DMS 273 (cell line): ENCODE results near the gene EZH1.
"Not testable (repeated sequence)": the region's sequence is repeated elsewhere in the genome, so short reads cannot be mapped to it uniquely, and the experiment has no call there.

ENCODE experiments used
- DNase-seq: peaks from one replicate; lab custom pipeline; 2025; ENCODE audit not compliant: unreplicated experiment; lab: John Stamatoyannopoulos, UW

Gene EZH1

DNA sequence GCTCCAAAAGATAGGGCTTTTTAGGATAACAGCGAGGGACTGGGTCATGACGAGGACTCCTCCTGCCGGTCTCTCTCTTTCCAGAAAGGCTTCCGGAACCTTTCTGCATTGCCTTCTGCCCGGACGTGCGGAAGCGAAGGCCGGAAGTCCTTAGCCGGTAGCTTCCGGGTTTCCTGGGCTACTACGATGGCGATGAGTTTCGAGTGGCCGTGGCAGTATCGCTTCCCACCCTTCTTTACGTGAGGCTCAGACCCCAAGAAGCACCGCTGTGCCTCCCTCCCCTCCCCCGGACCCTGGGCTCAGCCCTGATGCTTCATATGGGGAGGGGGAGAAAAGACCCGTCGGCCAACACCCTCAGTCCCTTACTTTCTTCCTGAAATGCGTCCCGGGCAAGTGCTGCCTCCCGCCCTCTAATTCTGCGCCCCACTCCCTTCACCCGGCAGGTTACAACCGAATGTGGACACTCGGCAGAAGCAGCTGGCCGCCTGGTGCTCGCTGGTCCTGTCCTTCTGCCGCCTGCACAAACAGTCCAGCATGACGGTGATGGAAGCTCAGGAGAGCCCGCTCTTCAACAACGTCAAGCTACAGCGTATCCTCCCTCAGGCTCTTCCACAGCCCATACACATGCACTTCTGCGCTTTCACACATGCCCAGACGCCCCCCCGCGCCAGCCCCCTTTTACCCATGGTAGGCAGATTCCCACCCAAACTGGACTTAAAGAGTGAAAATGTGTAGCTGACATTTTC, 28.6 kb upstream of the EZH1 start, which contains the start of gene VPS25:
Gene VPS25 (plus strand): TSS at position 160 of the 746 bp plus-strand sequence. CDS start 27 bp downstream, at position 187.
- peak; percentile 94 for DNase-seq

DNA sequence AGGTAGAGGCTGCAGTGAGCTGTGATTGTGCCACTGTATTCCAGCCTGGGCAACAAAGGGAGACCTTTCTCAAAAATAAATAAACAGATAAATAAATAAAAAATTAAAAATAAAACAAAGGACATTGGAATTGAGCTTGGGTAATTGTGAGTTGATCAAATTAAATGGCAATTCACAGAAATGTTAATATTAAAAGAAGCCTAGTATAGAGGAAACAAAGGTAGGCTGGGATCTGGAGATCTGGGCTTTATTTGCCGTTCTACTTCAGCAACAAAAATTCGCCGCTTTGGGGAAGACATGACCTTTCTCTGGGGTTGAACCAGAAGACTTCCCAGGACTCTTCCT, 28.1 kb upstream of the EZH1 start:
- DNase-seq: no peak

DNA sequence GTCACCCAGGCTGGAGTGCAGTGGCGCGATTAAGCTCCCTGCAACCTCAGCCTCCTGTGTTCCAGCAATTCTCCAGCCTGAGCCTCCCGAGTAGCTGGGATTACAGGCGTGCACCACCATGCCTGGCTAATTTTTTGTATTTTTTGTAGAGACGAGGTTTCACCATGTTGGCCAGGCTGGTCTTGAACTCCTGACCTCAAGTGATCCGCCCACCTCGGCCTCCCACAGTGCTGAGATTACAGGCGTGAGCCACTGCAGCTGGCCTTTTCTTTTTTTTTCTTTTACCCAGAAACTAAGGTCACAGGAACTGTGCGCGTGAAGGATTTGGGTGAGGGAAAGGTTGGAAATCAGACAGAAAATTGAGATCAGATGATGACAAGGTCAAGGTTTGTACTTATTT, 25.1 kb upstream of the EZH1 start:
- DNase-seq: not testable (repeated sequence)

DNA sequence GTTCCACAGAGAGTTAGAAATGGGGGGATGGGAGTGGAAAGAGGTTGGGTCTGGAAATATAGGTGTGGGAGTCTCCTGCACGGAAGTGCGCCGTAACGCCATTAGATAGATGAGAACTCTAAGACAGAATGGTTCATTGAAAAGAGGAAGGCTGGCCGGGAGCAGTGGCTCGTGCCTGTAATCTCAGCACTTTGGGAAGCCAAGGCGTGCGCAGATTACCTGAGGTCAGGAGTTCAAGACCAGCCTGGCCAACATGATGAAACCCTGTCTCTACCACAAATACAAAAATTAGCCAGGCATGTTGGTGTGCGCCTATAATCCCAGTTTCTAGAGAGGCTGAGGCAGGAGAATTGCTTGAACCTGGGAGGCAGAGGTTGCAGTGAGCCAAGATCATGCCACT, 23.2 kb upstream of the EZH1 start:
- DNase-seq: not testable (repeated sequence)

DNA sequence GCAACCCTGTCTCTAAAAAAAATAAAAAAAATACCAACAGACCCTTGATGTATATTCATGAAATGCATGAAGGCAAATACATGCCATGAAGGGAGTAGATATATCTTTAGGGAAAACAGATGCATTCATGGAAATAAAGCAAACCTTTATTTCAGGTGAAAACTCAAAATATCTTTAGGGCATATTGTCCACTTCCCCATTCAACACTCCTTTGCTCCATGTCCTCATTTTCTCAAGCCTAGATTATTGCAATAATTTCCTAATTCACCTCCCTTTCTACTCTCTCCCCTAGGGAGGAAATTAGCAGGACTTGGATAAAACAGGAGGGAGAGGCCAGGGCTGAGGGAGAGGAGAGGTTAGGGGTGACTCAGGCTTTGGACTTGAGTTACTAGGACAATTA, 22.7 kb upstream of the EZH1 start:
- no peak for DNase-seq

DNA sequence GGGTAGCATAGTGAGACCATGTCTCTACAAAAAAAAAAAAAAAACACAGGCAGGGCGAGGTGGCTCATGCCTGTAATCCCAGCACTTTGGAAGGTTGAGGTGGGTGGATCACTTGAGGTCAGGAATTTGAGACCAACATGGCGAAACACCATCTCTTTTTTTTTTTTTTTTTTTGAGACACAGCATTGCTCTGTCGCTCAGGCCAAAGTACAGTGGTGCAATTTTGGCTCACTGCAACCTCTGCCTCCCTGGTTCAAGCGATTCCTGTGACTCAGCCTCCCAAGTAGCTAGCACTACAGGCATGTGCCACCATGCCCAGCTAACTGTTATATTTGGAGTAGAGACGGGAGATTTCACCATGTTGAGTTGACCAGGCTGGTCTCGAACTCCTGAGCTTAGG, 21.3 kb upstream of the EZH1 start:
- no peak for DNase-seq

DNA sequence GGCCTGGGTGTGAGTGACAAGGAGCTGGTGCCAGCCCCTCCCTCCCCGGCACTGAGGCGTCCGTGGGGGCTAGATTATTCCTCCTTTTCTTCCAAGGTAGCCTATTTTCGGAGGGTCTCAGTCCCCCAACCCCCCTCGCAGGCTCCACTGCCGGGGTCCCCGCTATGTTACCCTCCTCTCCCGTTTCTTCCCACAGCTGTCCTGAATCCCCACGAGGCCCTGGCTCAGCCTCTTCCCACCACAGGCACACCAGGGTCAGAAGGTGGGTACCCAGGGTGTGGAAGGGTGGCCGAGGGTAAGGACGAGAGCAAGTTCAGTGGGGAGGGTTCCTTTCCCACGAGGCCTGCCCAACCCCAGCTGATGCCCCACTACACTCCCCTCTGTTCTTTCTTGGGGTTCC, 16.8 kb upstream of the EZH1 start:
- DNase-seq: no peak

DNA sequence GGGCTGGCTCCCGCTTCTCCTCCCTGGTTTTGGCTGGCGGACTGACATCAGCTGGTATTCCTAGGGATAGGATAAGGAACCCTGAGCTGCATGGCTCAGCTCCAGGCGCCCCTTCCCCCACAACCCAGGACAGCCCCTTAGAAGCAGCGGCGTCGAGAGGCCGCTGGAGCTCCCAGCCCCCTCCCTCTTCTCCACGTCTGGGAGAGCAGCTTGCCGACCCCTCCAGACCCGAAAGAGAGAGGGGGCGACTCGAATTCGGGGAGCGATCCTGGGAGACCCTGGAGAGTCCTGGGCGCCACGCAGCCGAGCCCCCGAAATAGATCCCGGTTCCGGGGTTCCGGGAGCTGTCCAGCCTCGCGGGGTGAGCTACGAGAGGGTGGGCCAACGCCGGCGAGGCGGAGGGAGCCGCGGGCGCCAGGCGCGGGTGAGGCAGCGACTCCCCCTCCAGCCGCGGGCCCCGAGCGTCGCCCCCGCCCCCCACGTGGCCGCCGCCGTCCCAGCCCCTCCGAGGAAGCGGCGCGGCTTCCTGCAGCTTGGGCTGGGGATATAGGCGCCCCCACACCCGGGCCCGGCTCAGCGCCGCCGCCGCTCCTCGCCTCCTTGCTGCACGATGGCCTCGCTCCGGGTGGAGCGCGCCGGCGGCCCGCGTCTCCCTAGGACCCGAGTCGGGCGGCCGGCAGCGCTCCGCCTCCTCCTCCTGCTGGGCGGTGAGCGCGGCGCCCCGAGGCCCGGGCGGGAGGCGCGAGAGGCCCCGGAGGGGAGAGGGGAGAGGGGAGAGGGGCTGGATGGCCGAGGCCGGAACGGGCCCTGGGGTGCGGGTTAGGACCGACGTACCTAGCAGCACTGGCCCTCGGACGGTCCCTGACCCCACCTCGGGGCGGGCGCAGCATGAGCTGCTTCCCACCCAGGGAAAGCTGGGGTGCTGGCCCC, 16.1 kb upstream of the EZH1 start, which contains the start of gene RAMP2:
Gene RAMP2 (plus strand): TSS at position 576 of the 930 bp plus-strand sequence. CDS start 35 bp downstream, at position 611.
- peak; percentile 69 for DNase-seq

DNA sequence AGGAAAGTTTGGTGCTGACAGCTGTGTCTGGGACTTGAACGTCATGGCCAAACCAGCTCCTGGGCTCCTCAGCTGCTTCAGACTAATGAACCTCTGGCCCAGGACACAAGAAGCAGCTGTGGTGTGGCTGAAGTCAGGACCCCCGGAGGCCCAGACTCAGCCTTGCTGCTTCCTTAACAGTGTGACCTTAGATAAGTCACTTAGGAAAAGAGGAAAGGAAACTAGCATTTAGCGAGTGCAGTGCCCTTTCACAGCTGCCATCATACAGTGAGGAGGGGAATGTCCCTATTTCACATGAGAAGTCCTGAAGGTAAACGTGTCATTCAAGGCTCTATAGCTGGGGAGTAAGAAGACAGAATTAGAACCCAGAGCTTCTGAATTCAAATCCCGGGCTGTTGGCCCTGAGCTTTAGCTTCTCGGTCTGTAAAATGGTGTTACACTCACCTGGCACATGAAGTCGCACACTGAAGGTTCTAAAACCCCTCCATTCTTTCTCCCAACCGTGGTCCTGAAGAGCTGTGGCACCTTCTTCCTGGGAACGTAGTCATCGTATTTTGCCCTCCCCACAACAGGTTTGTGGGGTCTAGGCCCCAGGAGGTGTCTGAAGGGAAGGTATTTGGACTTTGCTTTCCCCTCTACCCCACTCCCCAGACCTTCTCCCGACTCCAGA, 15.3 kb upstream of the EZH1 start:
- DNase-seq: no peak

DNA sequence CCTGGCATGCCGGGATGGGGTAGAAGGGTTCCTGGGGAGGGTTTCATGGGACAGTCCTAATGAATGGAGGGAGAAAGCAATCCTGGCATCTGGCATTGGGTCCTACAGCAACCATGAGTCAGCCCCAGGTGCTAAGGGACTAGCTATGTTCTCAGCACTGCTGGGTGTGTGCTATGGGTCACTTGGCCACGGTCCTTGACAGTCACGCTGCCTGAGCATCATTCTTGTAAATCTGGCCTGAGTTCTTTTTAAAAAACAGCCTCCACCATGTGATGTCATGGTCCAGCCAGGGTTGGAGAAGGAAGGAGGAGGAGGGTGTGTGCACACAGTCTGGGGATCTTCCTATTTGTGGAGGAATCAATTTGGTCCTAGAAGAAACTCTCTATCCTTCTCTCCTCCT, 9.9 kb upstream of the EZH1 start:
- no peak for DNase-seq

DNA sequence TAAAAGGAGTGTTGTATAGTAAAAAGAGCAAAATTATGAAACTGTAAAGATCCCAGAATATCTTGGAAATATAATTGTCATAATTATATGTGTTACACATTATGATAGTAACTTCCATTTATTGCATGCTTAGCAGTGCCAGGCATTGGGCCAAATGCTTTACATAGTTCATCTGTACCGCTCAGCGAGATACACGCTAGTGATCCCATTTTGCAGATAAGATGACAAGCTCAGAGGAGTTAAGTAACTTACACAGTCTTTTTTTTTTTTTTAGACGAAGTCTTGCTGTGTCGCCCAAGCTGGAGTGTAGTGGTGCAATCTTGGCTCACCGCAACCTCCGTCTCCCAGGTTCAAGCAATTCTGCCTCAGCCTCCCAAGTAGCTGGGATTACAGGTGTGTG, 6.8 kb upstream of the EZH1 start:
- DNase-seq: no peak

DNA sequence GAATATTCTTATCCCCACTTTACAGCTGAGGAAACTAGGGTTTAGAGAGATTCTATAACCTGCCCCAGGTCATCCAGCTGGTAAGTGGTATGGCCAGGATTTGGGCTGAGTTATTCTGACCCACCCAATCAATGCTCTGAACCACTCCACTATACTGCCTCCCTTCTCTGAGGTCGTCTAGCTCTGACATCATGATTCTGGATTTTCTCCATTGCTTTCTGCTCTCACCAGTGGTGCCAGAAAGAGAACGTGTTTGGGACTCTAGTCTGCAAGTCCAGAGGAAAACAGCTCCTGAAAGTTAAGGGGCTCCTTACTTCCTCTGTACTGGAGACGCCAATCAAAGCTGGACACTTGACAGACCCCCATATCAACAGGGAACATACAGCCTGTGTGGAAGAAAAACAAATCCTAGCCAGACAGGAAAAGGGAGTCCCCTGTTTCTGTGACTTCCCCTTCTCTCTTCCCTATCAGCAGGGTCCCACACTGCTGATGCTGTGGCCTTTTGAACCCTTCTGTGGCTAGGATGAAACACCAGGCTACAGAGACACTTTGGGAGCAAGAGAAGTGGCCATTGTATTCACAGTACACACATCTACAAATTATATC, 6.0 kb upstream of the EZH1 start:
- no peak for DNase-seq

DNA sequence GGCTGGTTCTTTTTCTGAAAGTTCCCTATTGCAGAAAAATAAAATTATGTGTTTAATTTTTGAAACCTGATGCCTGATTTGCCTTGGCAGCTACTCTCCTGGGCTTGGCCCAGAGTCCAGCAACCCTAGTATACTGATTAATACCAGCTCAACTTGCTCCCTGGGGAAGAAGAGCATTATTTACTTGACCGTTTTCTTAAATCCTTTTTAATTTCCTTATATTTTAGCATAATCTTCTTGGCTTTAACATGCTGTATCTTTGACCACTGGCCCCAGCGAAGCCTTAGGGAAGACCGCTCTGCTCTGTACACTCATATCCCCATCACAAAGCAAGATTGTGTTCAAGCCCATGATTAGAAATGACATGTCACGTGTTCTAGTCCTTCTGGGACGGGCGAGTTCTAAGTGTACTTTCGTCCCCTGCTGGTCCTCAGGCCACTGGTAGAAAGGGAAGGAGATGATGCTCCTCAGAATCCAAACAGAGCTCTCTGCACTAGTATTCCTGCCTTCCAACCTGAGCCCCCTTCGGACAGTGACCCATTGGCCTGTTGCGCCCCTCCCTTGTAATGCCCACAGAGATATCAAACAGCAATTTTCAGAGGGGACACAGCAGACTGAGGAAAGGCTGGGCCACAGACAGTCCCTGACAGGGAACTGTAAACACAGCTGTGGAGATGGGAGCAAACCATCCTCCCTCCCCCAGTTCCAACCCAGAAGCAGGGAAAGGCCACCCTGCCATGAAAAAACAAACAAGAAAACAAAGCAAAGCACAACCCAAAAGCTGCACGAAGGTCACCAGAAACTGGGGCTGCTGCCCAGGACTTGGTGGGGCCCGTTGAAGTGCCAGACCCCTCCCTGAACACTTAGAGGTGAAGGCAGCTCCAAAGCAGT, 4.3 kb upstream of the EZH1 start:
- no peak for DNase-seq

DNA sequence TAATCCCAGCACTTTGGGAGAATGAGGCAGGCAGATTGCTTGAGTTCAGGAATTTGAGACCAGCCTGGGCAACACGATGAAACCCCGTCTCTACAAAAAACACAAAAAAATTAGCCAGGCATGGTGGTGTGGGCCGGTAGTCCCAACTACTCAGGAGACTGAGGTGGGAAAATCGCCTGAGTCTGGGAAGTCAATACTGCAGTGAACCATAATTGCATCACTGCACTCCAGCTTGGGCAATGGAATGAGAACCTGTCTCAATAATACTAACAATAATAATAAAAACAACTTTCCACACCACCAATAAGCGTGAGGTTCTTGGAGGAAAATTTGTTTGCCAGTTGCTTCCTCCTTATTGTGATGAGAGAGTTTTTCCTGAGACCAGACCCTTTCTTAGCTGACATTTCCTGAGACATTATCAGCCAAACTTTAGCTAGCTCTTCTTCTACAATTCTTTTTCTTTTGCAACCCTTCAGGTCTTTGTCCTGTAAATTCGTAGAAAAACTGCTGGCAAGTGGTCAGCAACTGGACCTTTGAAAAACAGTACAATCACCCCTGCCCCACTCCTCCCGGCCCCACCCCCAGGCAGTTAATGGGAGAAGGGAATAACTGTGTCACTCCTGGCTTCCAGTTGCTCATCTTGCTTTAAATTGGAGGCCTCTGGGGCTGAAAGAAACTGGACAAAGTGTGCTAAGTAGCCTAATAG, 3.5 kb upstream of the EZH1 start:
- no peak for DNase-seq

DNA sequence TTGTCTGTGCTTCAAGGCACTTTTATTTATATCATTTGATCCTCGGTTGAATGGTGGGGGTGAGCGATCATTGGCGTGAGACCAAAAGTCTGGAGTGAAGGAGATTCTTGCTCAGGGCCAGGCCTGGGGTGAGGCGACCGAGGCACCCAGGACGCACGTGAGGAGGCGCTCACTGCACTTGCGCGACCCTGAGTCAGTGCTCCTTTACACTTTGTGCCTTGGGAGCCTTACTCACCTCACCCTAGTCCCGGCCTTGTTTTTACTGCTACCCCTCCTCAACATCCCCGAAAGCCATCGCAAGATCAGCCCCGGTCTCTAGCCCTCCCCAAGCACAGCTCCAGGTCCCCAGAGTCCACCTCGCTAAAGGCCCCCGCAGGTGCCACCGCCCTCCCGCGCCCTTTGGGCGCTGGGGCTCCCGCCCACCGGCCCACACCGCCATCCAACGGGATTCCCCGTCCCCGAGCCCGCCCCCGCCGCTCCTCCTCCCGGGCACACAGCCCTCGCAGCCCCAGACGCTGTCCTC, 496 bp downstream of the EZH1 start:
- DNase-seq: peak; percentile 92

DNA sequence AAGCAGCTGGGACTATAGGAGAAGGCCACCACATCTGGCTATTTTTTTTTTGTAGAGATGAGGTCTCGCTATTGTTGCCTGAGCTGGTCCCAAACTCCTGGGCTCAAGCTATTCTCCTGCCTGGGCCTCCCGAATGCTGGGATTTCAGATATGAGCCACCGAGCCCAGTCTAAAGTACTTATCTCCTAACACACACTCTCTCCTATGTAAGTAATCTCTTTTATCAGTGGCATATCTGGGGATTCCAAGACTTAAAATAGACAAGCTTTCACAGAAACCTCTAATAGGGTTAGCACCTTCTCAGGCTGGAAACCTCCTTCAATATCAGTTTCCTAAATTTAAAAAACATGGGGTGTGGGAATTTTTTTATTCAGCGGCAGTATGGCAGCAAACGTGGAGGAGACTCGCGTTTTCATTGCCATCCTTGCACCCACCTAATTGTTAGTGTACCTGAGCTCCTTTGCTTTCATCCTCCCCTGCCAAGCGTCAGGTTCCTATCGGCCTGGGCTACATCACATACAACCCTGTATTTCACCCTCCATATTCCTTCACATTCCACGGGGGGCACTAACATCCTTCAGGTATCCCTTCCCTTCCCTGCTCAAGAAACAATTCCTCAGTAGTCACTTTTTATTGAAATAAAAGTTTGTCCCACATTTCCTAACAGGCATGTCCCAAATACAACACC, 1.1 kb downstream of the EZH1 start:
- DNase-seq: no peak

DNA sequence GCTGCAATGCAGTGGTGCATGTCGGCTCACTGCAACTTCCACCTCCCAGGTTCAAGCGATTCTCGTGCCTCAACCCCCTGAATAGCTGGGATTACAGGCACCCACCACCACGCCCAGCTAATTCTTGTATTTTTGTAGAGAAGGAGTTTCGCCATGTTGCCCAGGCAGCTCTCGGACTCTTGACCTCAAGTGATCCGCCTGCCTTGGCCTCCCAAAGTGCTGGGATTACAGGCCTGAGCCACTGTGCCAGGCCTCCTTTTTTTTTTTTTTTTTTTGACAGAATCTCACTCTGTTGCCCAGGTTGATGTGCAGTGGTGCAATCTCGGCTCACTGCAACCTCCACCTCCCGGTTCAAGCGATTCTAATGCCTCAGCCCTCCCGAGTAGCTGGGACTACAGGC, 1.9 kb downstream of the EZH1 start:
- not testable (repeated sequence) for DNase-seq

DNA sequence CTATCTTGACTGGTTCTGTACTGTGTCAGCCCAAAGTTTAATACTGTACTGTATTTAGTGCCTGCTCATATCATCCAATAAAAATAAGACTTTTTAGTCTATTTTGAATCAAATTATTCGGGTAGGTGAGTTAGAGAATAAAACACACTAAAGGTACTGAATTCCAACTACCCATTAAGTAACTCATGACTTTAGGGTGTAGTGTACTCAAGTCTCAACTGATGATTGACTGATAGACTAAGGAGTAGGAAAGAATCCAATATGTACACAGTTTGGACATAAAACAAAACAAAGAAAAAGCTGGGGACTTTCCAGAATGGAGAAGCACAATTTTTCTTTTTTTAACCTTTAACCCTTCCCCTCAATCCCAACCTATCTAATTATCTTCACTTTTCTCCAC, 4.1 kb downstream of the EZH1 start:
- no peak for DNase-seq

DNA sequence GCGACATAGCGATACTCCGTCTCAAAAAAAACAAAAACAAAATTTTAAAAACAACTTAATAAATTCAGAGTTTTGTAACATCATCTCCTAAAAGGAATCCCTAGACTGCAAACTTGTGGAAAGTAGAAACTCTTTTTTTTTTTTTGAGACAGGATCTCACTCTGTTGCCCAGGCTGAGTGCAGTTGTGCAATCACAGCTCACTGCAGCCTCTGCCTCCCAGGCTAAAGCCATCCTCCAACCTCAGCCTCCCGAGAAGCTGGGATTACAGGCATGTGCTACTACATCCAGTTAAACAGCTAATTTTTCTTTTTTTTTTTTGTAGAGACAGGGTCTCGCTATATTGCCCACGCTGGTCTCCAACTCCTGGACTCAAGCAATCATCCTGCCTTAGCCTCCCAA, 19.7 kb downstream of the EZH1 start:
- DNase-seq: no peak
